ENCODE results near the gene F10. TPM values are rescaled to one million over a fixed set of nuclear protein-coding genes. Genes with fewer than 3 reads are reported as not detected.

The F10 gene
- total and polyA plus RNA-seq, 9 of the 15 experiments (the other 6 are each of a cell fraction or from before 2014, with no cell fraction given): 0.04 to 0.09 (median 0.07) TPM; not detected in 5

- TF ChIP-seq SOX6 (IDR thresholded peaks at IDR 0.05) (no peak), KHSRP (IDR thresholded peaks at IDR 0.05) (no peak), TAF15 (IDR thresholded peaks at IDR 0.05; ENCODE audit: low read depth, low read length) (no peak), KLF13 (tag; IDR thresholded peaks at IDR 0.05; ENCODE audit: borderline replicate concordance, low read depth) (no peak), ZBTB12 (CRISPR knock-in tag; IDR thresholded peaks at IDR 0.05) (no peak), ZNF699 (CRISPR knock-in tag; IDR thresholded peaks at IDR 0.05; ENCODE audit: insufficient replicate concordance) (no peak), CBX2 (IDR thresholded peaks at IDR 0.05; ENCODE audit: insufficient read depth, low read length, poor library complexity, severe bottlenecking) (no peak)
- TF ChIP-seq, protein P1, sequence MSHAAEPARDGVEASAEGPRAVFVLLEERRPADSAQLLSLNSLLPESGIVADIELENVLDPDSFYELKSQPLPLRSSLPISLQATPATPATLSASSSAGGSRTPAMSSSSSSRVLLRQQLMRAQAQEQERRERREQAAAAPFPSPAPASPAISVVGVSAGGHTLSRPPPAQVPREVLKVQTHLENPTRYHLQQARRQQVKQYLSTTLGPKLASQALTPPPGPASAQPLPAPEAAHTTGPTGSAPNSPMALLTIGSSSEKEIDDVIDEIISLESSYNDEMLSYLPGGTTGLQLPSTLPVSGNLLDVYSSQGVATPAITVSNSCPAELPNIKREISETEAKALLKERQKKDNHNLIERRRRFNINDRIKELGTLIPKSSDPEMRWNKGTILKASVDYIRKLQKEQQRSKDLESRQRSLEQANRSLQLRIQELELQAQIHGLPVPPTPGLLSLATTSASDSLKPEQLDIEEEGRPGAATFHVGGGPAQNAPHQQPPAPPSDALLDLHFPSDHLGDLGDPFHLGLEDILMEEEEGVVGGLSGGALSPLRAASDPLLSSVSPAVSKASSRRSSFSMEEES (CRISPR knock-in tag; IDR thresholded peaks at IDR 0.05): no peak
Observed at GRCh38 chr13:113075711-113076110, 46.9 kb upstream of the F10 start (continued).

Measured in K562 (cell line).